ENCODE data around the gene CERK. TPM values are rescaled to one million over a fixed set of nuclear protein-coding genes. Genes with fewer than 3 reads are reported as not detected.

Gene CERK
- total RNA-seq, 1 experiment from 2014 or later, result 45.6 TPM

GRCh38 chr22:46701262-46701661, 36.8 kb downstream of the CERK start:
- no peak overlapping the region for H3K27ac Mint-ChIP-seq
- no peak overlapping the region for H3K4me3 Mint-ChIP-seq
- peaks cover 42% of the 10 kb centered on the region for H3K36me3 Mint-ChIP-seq
- TF ChIP-seq ZNF416 (CRISPR knock-in tag; IDR thresholded peaks at IDR 0.05) (no peak), ZNF532 (CRISPR knock-in tag; IDR thresholded peaks at IDR 0.05; ENCODE audit: borderline replicate concordance) (no peak), KAT7 (CRISPR knock-in tag; IDR thresholded peaks at IDR 0.05; ENCODE audit: borderline replicate concordance) (no peak), FOXJ3 (CRISPR knock-in tag; IDR thresholded peaks at IDR 0.05; ENCODE audit: borderline replicate concordance) (no peak), GRHL2 (CRISPR knock-in tag; IDR thresholded peaks at IDR 0.05; ENCODE audit: insufficient replicate concordance, severe bottlenecking) (no peak), ZNF232 (CRISPR knock-in tag; IDR thresholded peaks at IDR 0.05) (no peak), NFYB (CRISPR knock-in tag; conservative IDR thresholded peaks at IDR 0.05; ENCODE audit: low read depth) (no peak), PRRX2 (CRISPR knock-in tag; IDR thresholded peaks at IDR 0.05) (no peak), TEAD1 (CRISPR knock-in tag; IDR thresholded peaks at IDR 0.05) (no peak), GABPB1 (CRISPR knock-in tag; IDR thresholded peaks at IDR 0.05) (no peak), ELF4 (CRISPR knock-in tag; IDR thresholded peaks at IDR 0.05; ENCODE audit: low read depth) (no peak), NR1H2 (CRISPR knock-in tag; IDR thresholded peaks at IDR 0.05) (no peak)
- TF ChIP-seq, protein P1, sequence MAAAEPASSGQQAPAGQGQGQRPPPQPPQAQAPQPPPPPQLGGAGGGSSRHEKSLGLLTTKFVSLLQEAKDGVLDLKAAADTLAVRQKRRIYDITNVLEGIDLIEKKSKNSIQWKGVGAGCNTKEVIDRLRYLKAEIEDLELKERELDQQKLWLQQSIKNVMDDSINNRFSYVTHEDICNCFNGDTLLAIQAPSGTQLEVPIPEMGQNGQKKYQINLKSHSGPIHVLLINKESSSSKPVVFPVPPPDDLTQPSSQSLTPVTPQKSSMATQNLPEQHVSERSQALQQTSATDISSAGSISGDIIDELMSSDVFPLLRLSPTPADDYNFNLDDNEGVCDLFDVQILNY (CRISPR knock-in tag; IDR thresholded peaks at IDR 0.05), result no peak
- TF ChIP-seq, protein P2, sequence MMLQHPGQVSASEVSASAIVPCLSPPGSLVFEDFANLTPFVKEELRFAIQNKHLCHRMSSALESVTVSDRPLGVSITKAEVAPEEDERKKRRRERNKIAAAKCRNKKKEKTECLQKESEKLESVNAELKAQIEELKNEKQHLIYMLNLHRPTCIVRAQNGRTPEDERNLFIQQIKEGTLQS (CRISPR knock-in tag; conservative IDR thresholded peaks at IDR 0.05), result no peak
- ChIA-PET CTCF (no interaction called here), POLR2A (no interaction called here)
- no peaks in the 10 kb centered on the region for H3K9me3 Mint-ChIP-seq
- ATAC-seq, result no peak
- H3K27me3 Mint-ChIP-seq (ENCODE audit: low read depth), result no peaks in the 10 kb centered on the region
- no peak for DNase-seq (ENCODE audit: low spot score)
- no peaks in the 10 kb centered on the region for H3K4me1 Mint-ChIP-seq

- TF ChIP-seq ARID4B (CRISPR knock-in tag; IDR thresholded peaks at IDR 0.05; ENCODE audit: borderline replicate concordance) (no peak), ZNF317 (CRISPR knock-in tag; IDR thresholded peaks at IDR 0.05; ENCODE audit: borderline replicate concordance, low read depth) (no peak), GABPB1 (CRISPR knock-in tag; IDR thresholded peaks at IDR 0.05) (no peak), AFF4 (CRISPR knock-in tag; IDR thresholded peaks at IDR 0.05; ENCODE audit: borderline replicate concordance) (no peak)
- H3K27me3 Mint-ChIP-seq (ENCODE audit: low read depth), result no peaks in the 10 kb centered on the region
- no peak overlapping the region for H3K27ac Mint-ChIP-seq
- H3K9me3 Mint-ChIP-seq, result no peaks in the 10 kb centered on the region
- DNase-seq (ENCODE audit: low spot score) (no peak), ATAC-seq (no peak)
- POLR2A ChIA-PET, result no interaction called here
- CTCF ChIA-PET, result no interaction called here
- H3K4me1 Mint-ChIP-seq, result no peaks in the 10 kb centered on the region
- H3K4me3 Mint-ChIP-seq, result no peak overlapping the region
- H3K36me3 Mint-ChIP-seq, result peaks cover 36% of the 10 kb centered on the region
Measured at GRCh38 chr22:46699091-46699490, 39.0 kb downstream of the CERK start.

Data from WTC11 (cell line).